Measurements from ENCODE around the gene PLRG1.
A peak's percentile ranks its signal among the peaks of the same experiment; 100 is the strongest.

Gene PLRG1

DNA sequence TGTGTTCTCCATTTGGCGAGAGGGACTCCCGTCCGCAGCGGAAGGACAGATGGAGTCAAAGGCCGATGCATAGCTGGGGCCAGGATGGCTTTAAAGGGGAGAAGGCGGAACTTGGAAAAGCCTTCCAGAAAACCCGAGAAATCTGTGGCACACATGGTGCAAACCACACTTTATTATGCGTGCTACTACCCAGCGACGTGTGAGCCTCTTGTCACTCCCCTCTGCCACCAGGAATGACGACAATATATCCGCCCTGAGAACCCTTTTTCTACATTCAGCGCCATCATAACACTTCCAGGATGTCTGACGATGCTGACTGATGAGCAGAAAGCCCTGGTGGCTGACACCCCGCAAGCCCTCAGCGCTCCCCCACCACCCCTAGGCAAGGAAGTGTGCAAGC, 57.9 kb downstream of the PLRG1 start:
- H3K4me3 Mint-ChIP-seq = peak overlapping the region in 1 of 2 donors; percentile 18
- no peak overlapping the region for H3K27ac Mint-ChIP-seq
- no peak for DNase-seq
- H3K9me3 Mint-ChIP-seq = no peaks in the 10 kb centered on the region
- peaks cover 54 to 76% of the 10 kb centered on the region in 2 donors for H3K27me3 Mint-ChIP-seq
- no peaks in the 10 kb centered on the region for H3K36me3 Mint-ChIP-seq (ENCODE audit: insufficient read depth)
- peaks cover 4 to 8% of the 10 kb centered on the region in 2 donors for H3K4me1 Mint-ChIP-seq (ENCODE audit: low read depth in 2 of 2)
- ATAC-seq (replicated peaks) = no peak

GRCh38 chr4:154491341-154492271, 58.6 kb downstream of the PLRG1 start, which contains the start of gene DCHS2:
Gene DCHS2 (minus strand): TSS chr4:154491799. CDS start chr4:154491355, 444 bp downstream.
- no peak within 1 kb of the TSS for H3K27ac Mint-ChIP-seq
- no peaks in the 10 kb centered on the region for H3K9me3 Mint-ChIP-seq
- DNase-seq = no peak
- peaks cover 50 to 76% of the 10 kb centered on the region in 2 donors for H3K27me3 Mint-ChIP-seq
- H3K36me3 Mint-ChIP-seq (ENCODE audit: insufficient read depth) = no peaks in the 10 kb centered on the region
- H3K4me1 Mint-ChIP-seq (ENCODE audit: low read depth in 2 of 2) = peaks cover 4 to 8% of the 10 kb centered on the region in 2 donors
- peak within 1 kb of the TSS; percentile 42 to 65 for H3K4me3 Mint-ChIP-seq
- ATAC-seq (replicated peaks) = no peak

- DNase-seq = no peak
- Mint-ChIP-seq H3K27me3 (peaks cover 47 to 69% of the 10 kb centered on the region in 2 donors), H3K4me1 (ENCODE audit: low read depth in 2 of 2) (peaks cover 4 to 8% of the 10 kb centered on the region in 2 donors), H3K27ac (no peak overlapping the region), H3K4me3 (peak overlapping the region; percentile 42 to 65), H3K9me3 (no peaks in the 10 kb centered on the region), H3K36me3 (ENCODE audit: insufficient read depth) (no peaks in the 10 kb centered on the region)
- ATAC-seq (replicated peaks) = no peak
Observed at GRCh38 chr4:154490583-154491340, 59.4 kb downstream of the PLRG1 start.

DNA sequence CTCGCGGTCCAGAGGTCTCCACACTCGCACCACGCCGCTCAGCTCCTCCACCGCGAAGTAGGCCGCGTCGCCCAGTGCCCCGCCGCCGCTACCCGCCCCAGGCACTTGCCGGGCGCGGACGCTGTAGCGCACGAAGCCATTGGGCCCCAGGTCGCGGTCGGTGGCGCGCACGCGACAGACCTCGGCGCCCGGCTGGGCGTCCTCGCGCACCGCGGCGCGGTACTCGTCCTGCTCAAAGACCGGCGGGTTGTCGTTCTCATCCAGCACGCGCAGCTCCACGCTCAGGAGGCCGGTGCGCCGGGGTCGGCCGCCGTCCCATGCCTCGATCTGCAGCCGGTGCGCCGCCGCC, 60.0 kb downstream of the PLRG1 start:
- Mint-ChIP-seq H3K27me3 (peaks cover 42 to 64% of the 10 kb centered on the region in 2 donors), H3K4me3 (peak overlapping the region in 1 of 2 donors; percentile 34), H3K9me3 (no peaks in the 10 kb centered on the region), H3K27ac (no peak overlapping the region), H3K4me1 (ENCODE audit: low read depth in 2 of 2) (peaks cover 4 to 8% of the 10 kb centered on the region in 2 donors), H3K36me3 (ENCODE audit: insufficient read depth) (no peaks in the 10 kb centered on the region)
- no peak for ATAC-seq (replicated peaks)
- no peak for DNase-seq

DNA sequence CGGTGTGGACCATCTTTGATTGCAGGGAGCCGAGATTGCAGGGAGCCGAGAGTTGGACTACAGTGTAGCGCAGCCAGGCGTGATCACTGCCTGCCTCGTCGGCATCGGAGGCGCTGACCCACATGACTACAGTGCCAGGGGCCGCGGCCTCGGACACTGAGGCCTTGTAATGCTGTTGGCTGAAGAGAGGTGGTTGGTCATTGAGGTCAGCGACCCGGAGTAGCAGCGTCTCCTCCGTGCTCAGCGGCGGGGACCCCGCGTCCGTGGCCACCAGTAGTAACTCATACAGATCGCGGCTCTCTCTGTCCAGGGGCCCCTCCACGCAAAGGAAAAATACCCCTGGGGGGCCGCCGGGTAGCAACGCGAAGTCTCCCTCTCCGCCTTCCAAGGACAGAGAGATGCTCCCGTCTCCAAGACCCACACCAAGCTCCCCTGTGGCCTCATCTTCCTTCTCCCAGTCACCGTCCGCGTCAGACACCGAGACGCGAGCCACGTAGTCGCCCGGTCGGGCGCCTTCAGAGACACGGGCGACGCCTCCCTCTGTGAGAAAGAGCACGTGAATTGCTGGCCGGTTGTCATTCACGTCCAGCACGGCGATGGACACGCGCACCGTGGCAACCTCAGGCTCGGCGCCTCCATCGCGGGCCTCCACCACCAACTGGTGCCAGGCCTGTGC, 60.5 kb downstream of the PLRG1 start:
- Mint-ChIP-seq H3K9me3 (no peaks in the 10 kb centered on the region), H3K4me1 (ENCODE audit: low read depth in 2 of 2) (peaks cover 4 to 8% of the 10 kb centered on the region in 2 donors), H3K36me3 (ENCODE audit: insufficient read depth) (no peaks in the 10 kb centered on the region), H3K27me3 (peaks cover 40 to 64% of the 10 kb centered on the region in 2 donors), H3K27ac (no peak overlapping the region), H3K4me3 (no peak overlapping the region)
- ATAC-seq (replicated peaks) (no peak), DNase-seq (no peak)

- Mint-ChIP-seq H3K4me3 (no peak overlapping the region), H3K4me1 (ENCODE audit: low read depth in 2 of 2) (peaks cover 4 to 8% of the 10 kb centered on the region in 2 donors), H3K36me3 (ENCODE audit: insufficient read depth) (no peaks in the 10 kb centered on the region), H3K9me3 (no peaks in the 10 kb centered on the region), H3K27ac (no peak overlapping the region), H3K27me3 (peaks cover 27 to 41% of the 10 kb centered on the region in 2 donors)
- ATAC-seq (replicated peaks) (no peak), DNase-seq (no peak)
Observed at GRCh38 chr4:154487145-154487544, 63.1 kb downstream of the PLRG1 start.

GRCh38 chr4:154485127-154485773, 65.0 kb downstream of the PLRG1 start:
- DNase-seq (no peak), ATAC-seq (replicated peaks) (no peak)
- H3K27ac Mint-ChIP-seq = no peak overlapping the region
- H3K4me3 Mint-ChIP-seq = no peak overlapping the region
- H3K36me3 Mint-ChIP-seq (ENCODE audit: insufficient read depth) = no peaks in the 10 kb centered on the region
- H3K27me3 Mint-ChIP-seq = peaks cover 12 to 22% of the 10 kb centered on the region in 2 donors
- H3K9me3 Mint-ChIP-seq = no peaks in the 10 kb centered on the region
- H3K4me1 Mint-ChIP-seq (ENCODE audit: low read depth in 2 of 2) = no peaks in the 10 kb centered on the region
